Retinal pigment epithelial cell (primary cell): ENCODE measurements around the gene PIEZO1.

Experiments
- DNase-seq: peaks from one replicate; pipeline ENCODE4 v3.0.0-alpha.2; 2010; ENCODE audit warnings: low read depth
- H3K4me3 ChIP-seq: 2 replicates; pipeline ENCODE4 v1.5.1; 2011; ENCODE audit warnings: mild to moderate bottlenecking, low read length, control low read depth, moderate library complexity
- CTCF ChIP-seq: conservative IDR thresholded peaks from 2 replicates; pipeline ENCODE4 v1.5.1; 2011; ENCODE audit warnings: low read depth, low read length, control low read depth, inconsistent platforms

Gene PIEZO1

GRCh38 chr16:88752386-88753002, 32.5 kb downstream of the PIEZO1 start:
- DNase-seq, result no peak
- no peak overlapping the region for H3K4me3 ChIP-seq
- TF ChIP-seq CTCF, result no peak

GRCh38 chr16:88750854-88751253, 34.2 kb downstream of the PIEZO1 start:
- TF ChIP-seq CTCF, result no peak
- H3K4me3 ChIP-seq, result no peak overlapping the region
- no peak for DNase-seq

- DNase-seq, result no peak
- no peak overlapping the region for H3K4me3 ChIP-seq
- TF ChIP-seq CTCF, result no peak
These were observed 35.7 kb downstream of the PIEZO1 start for GRCh38 chr16:88749358-88749757.

- no peak for TF ChIP-seq CTCF
- H3K4me3 ChIP-seq, result no peak overlapping the region
- no peak for DNase-seq
These were observed 36.7 kb downstream of the PIEZO1 start for GRCh38 chr16:88748364-88748763.

- DNase-seq, result no peak
These were observed 37.3 kb downstream of the PIEZO1 start for GRCh38 chr16:88747588-88748301.

GRCh38 chr16:88746506-88746905, 38.5 kb downstream of the PIEZO1 start:
- TF ChIP-seq CTCF, result no peak
- no peak overlapping the region for H3K4me3 ChIP-seq
- no peak for DNase-seq

More at GRCh38 chr16:88747588-88748301, 37.3 kb downstream of the PIEZO1 start:
- no peak overlapping the region for H3K4me3 ChIP-seq
- peak; percentile 26 for TF ChIP-seq CTCF
